Calu3 (cell line): ENCODE data around the gene THBS4. TPM values are rescaled to one million over a fixed set of nuclear protein-coding genes. Genes with fewer than 3 reads are reported as not detected.

ENCODE experiments used
- BruUV-seq: library from RNA; stranded (reverse); fragments of 400-500 nt; replicated peaks from 2 replicates; lab custom pipeline; 2021; lab: Mats Ljungman, UMichigan
- CTCF ChIA-PET: fragments of 300-600 bp; sonication (Branson Sonifier 250); formaldehyde crosslinking; loops from one replicate; lab custom pipeline; 2022; ENCODE audit warnings: antibody characterized with exemption; lab: Charles Lee
- DNase-seq: peaks from one replicate; pipeline ENCODE4 v3.0.0; 2022
- H3K27ac Mint-ChIP-seq: one replicate; pipeline ENCODE4 v1.8.0; 2022; ENCODE audit warnings: mixed read lengths; ENCODE audit not compliant: unreplicated experiment
- H3K27me3 Mint-ChIP-seq: one replicate; pipeline ENCODE4 v1.8.0; 2022; ENCODE audit warnings: mixed read lengths; ENCODE audit not compliant: unreplicated experiment
- H3K36me3 Mint-ChIP-seq: one replicate; pipeline ENCODE4 v1.8.0; 2022; ENCODE audit warnings: mild to moderate bottlenecking, moderate library complexity, mixed read lengths; ENCODE audit not compliant: insufficient read depth, unreplicated experiment
- H3K4me1 Mint-ChIP-seq: one replicate; pipeline ENCODE4 v1.8.0; 2022; ENCODE audit warnings: mild to moderate bottlenecking, low read depth, mixed read lengths; ENCODE audit not compliant: unreplicated experiment
- H3K4me3 Mint-ChIP-seq: one replicate; pipeline ENCODE4 v1.8.0; 2022; ENCODE audit warnings: mild to moderate bottlenecking, low read depth, moderate library complexity, mixed read lengths; ENCODE audit not compliant: unreplicated experiment
- H3K9me3 Mint-ChIP-seq: one replicate; pipeline ENCODE4 v1.8.0; 2022; ENCODE audit warnings: low read depth, mixed read lengths; ENCODE audit not compliant: unreplicated experiment
- intact Hi-C: fragments of 100-400 bp; cut with micrococcal nuclease; formaldehyde crosslinking; loops from one replicate; pipeline ENCODE4 v1.10.0; 2022; ENCODE audit not compliant: unreplicated experiment
- total RNA-seq: library from RNA; stranded (reverse); gene quantifications from 2 replicates; pipeline ENCODE4 v1.2.3, GENCODE V29; 2022
- TF ChIP-seq, protein P1 (sequence below): fragments of 200-600 bp; IDR thresholded peaks from one replicate; pipeline ENCODE4 v1.8.0; 2022; ENCODE audit warnings: antibody characterized with exemption; ENCODE audit not compliant: unreplicated experiment

Gene THBS4
- total RNA-seq, 1 experiment from 2014 or later, result 0.52 TPM

- Mint-ChIP-seq H3K4me1 (no peaks in the 10 kb centered on the region), H3K4me3 (no peak overlapping the region), H3K27me3 (no peaks in the 10 kb centered on the region), H3K36me3 (no peaks in the 10 kb centered on the region), H3K27ac (no peak overlapping the region), H3K9me3 (no peaks in the 10 kb centered on the region)
- DNase-seq, result no peak
- CTCF ChIA-PET, result no interaction called here
- TF ChIP-seq, protein P1, sequence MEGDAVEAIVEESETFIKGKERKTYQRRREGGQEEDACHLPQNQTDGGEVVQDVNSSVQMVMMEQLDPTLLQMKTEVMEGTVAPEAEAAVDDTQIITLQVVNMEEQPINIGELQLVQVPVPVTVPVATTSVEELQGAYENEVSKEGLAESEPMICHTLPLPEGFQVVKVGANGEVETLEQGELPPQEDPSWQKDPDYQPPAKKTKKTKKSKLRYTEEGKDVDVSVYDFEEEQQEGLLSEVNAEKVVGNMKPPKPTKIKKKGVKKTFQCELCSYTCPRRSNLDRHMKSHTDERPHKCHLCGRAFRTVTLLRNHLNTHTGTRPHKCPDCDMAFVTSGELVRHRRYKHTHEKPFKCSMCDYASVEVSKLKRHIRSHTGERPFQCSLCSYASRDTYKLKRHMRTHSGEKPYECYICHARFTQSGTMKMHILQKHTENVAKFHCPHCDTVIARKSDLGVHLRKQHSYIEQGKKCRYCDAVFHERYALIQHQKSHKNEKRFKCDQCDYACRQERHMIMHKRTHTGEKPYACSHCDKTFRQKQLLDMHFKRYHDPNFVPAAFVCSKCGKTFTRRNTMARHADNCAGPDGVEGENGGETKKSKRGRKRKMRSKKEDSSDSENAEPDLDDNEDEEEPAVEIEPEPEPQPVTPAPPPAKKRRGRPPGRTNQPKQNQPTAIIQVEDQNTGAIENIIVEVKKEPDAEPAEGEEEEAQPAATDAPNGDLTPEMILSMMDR, result no peak
- no TSS peak for BruUV-seq
- intact Hi-C loops, result no loop called here
Observed at GRCh38 chr5:80010754-80011392, 24.3 kb upstream of the THBS4 start.

DNA sequence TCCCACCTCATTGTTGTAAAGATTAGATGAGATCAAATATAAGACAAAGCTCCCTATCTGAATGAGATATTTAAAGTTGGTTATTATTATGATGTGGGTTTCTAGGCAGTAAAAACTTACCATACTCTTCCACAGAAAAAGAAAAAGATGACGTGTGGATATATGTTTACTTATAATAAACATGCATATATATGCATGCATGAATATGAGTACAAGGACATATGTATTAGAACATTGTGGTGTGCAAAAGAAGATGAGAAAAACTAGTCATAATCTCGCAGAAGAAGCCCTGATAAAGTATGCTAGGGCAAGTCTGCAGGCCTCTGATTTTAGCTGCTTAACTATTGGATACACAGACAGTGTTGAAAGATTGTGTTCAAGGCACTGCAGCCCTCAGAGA is 10.1 kb upstream of the THBS4 start:
- no peak for DNase-seq
- TF ChIP-seq, protein P1, result no peak
- peaks cover 18% of the 10 kb centered on the region for H3K27me3 Mint-ChIP-seq
- H3K36me3 Mint-ChIP-seq, result no peaks in the 10 kb centered on the region
- H3K27ac Mint-ChIP-seq, result no peak overlapping the region
- no peak overlapping the region for H3K4me3 Mint-ChIP-seq
- CTCF ChIA-PET, result interaction anchor here (1.1 kb wide), 1 partner anchor 58 kb away, joined by 4 read pairs; no protein-coding TSS in a partner anchor
- no peaks in the 10 kb centered on the region for H3K9me3 Mint-ChIP-seq
- no TSS peak for BruUV-seq
- intact Hi-C loops, result no loop called here
- H3K4me1 Mint-ChIP-seq, result peaks cover 13% of the 10 kb centered on the region

- BruUV-seq, result no TSS peak
- intact Hi-C loops, result no loop called here
- CTCF ChIA-PET, result interaction anchor here (0.6 to 0.7 kb wide), 2 partner anchors 50 to 278 kb away, joined by 3 read pairs; no protein-coding TSS in a partner anchor
- no peak for DNase-seq
- peaks cover 13% of the 10 kb centered on the region for H3K4me1 Mint-ChIP-seq
- TF ChIP-seq, protein P1, result no peak
- H3K9me3 Mint-ChIP-seq, result no peaks in the 10 kb centered on the region
- H3K27me3 Mint-ChIP-seq, result peaks cover 18% of the 10 kb centered on the region
- no peak overlapping the region for H3K4me3 Mint-ChIP-seq
- no peak overlapping the region for H3K27ac Mint-ChIP-seq
- no peaks in the 10 kb centered on the region for H3K36me3 Mint-ChIP-seq
Observed at GRCh38 chr5:80026841-80027240, 8.3 kb upstream of the THBS4 start.

DNA sequence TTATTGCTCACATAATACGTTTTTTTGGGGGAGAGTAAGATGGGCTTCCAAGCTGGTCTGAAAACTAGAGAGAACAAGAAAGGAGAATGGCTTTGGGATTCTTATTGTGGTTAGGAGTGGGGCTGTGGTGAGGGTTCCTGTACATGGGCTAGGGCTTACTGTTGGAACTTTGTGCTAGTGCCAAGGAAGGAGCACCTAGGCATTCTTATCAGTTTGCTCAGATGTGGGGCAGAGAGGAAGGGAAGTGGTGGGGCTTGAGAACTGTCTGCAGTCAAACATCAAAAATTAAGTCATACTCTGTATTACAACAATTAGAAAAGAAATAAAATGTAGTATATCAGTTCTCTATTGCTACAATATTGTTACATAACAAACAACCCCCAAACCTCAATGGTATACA is 4.0 kb upstream of the THBS4 start:
- intact Hi-C loops, result no loop called here
- peaks cover 54% of the 10 kb centered on the region for H3K27me3 Mint-ChIP-seq
- no TSS peak for BruUV-seq

More for the DNA sequence above, 4.0 kb upstream of the THBS4 start:
- TF ChIP-seq, protein P1, result no peak
- no peak overlapping the region for H3K27ac Mint-ChIP-seq
- no peaks in the 10 kb centered on the region for H3K9me3 Mint-ChIP-seq
- no peak overlapping the region for H3K4me3 Mint-ChIP-seq
- no peak for DNase-seq
- peaks cover 13% of the 10 kb centered on the region for H3K4me1 Mint-ChIP-seq
- CTCF ChIA-PET, result no interaction called here
- no peaks in the 10 kb centered on the region for H3K36me3 Mint-ChIP-seq
